HepG2 (cell line): ENCODE measurements around the gene ELL. TPM values are rescaled to one million over a fixed set of nuclear protein-coding genes. Genes with fewer than 3 reads are reported as not detected.
A peak's percentile ranks its signal among the peaks of the same experiment; 100 is the strongest.

Experiments used
- CBX5 ChIP-seq: sonication (generic); formaldehyde crosslinking; IDR thresholded peaks from 2 replicates; pipeline ENCODE4 v1.4.0; 2020; ENCODE audit warnings: missing genetic modification reagents, borderline replicate concordance
- CHD4 ChIP-seq: fragments of 200-600 bp; sonication (generic); IDR thresholded peaks from 2 replicates; pipeline ENCODE4 v1.7.0; 2017; ENCODE audit warnings: mild to moderate bottlenecking, low read length, borderline replicate concordance
- ELF3 ChIP-seq: IDR thresholded peaks from 2 replicates; pipeline ENCODE4 v1.6.1; 2016; ENCODE audit warnings: missing genetic modification reagents, missing compliant biosample characterization
- HNF1A ChIP-seq, 2 experiments: sonication (generic) in 1 of 2; formaldehyde crosslinking in 1 of 2; IDR thresholded peaks; 2 replicates each; pipeline versions ENCODE4 v1.4.0 to v1.6.1; 2016 to 2020; ENCODE audit warnings: borderline replicate concordance in 1 of 2, low read depth in 1 of 2, mild to moderate bottlenecking in 1 of 2, missing genetic modification reagents in 1 of 2
- MXI1 ChIP-seq: IDR thresholded peaks from 3 replicates; pipeline ENCODE4 v1.6.1; 2012; ENCODE audit warnings: low read depth, low read length, inconsistent platforms, borderline replicate concordance
- NAIF1 ChIP-seq: sonication (generic); formaldehyde crosslinking; IDR thresholded peaks from 2 replicates; pipeline ENCODE4 v1.5.0; 2020; ENCODE audit warnings: mild to moderate bottlenecking, missing genetic modification reagents, borderline replicate concordance
- NKX3-1 ChIP-seq: sonication (generic); formaldehyde crosslinking; IDR thresholded peaks from 2 replicates; pipeline ENCODE4 v1.5.0; 2020; ENCODE audit warnings: missing genetic modification reagents
- ONECUT2 ChIP-seq: sonication (generic); formaldehyde crosslinking; IDR thresholded peaks from 2 replicates; pipeline ENCODE4 v1.4.0; 2020; ENCODE audit warnings: missing genetic modification reagents
- PTBP1 ChIP-seq: fragments of 200-400 bp; formaldehyde crosslinking; IDR thresholded peaks from 2 replicates; pipeline ENCODE4 v1.6.1; 2018; ENCODE audit warnings: low read length, low read depth; ENCODE audit not compliant: poor library complexity, severe bottlenecking
- RBAK ChIP-seq: sonication (generic); formaldehyde crosslinking; IDR thresholded peaks from 2 replicates; pipeline ENCODE4 v1.5.1; 2020; ENCODE audit warnings: mild to moderate bottlenecking, missing genetic modification reagents
- SOX6 ChIP-seq, 2 experiments: fragments of 450-650 bp in 1 of 2; sonication (generic) in 1 of 2; formaldehyde crosslinking in 1 of 2; IDR thresholded peaks; 2 replicates each; pipeline versions ENCODE4 v1.4.0 to v1.6.1; 2017 to 2020; ENCODE audit warnings: antibody characterized with exemption in 1 of 2, mild to moderate bottlenecking in 1 of 2, missing genetic modification reagents in 1 of 2
- ZNF10 ChIP-seq: sonication (generic); formaldehyde crosslinking; IDR thresholded peaks from 2 replicates; pipeline ENCODE4 v1.4.0; 2020; ENCODE audit warnings: mild to moderate bottlenecking, low read depth, missing genetic modification reagents, borderline replicate concordance
- ZNF138 ChIP-seq: sonication (generic); formaldehyde crosslinking; IDR thresholded peaks from 2 replicates; pipeline ENCODE4 v1.5.0; 2020; ENCODE audit warnings: mild to moderate bottlenecking, low read depth, missing genetic modification reagents
- ZNF225 ChIP-seq: sonication (generic); formaldehyde crosslinking; IDR thresholded peaks from 2 replicates; pipeline ENCODE4 v1.4.0; 2020; ENCODE audit warnings: mild to moderate bottlenecking, missing genetic modification reagents
- ZNF335 ChIP-seq: sonication (generic); formaldehyde crosslinking; IDR thresholded peaks from 2 replicates; pipeline ENCODE4 v1.4.0; 2020; ENCODE audit warnings: missing genetic modification reagents
- ZNF501 ChIP-seq: sonication (generic); formaldehyde crosslinking; IDR thresholded peaks from 2 replicates; pipeline ENCODE4 v1.5.1; 2020; ENCODE audit warnings: mild to moderate bottlenecking, moderate library complexity, missing genetic modification reagents
- ZNF512 ChIP-seq: sonication (generic); formaldehyde crosslinking; IDR thresholded peaks from 2 replicates; pipeline ENCODE4 v1.4.0; 2020; ENCODE audit warnings: mild to moderate bottlenecking, missing genetic modification reagents
- ZNF530 ChIP-seq: sonication (generic); formaldehyde crosslinking; IDR thresholded peaks from 2 replicates; pipeline ENCODE4 v1.5.0; 2020; ENCODE audit warnings: low read depth, mild to moderate bottlenecking, missing genetic modification reagents
- polyA plus RNA-seq, 8 experiments: library from polyadenylated mRNA; depleted of rRNA in 3 of 8; stranded (reverse) in 7 of 8; unstranded in 1 of 8; fragments of >200 nt; fragmentation: Illumina TruSeq in 4 of 8; extraction: Trizol in 4 of 8; gene quantifications; 2 replicates each; pipeline versions ENCODE4 v1.2.1 to v1.2.3, GENCODE V29; 2011 to 2016; ENCODE audit warnings: low read depth in 4 of 8, missing spikeins in 1 of 8, mixed read lengths in 1 of 8; ENCODE audit not compliant: insufficient read depth in 1 of 8
- total RNA-seq, 5 experiments: library from RNA; depleted of rRNA; stranded (reverse); fragments of >200 nt; fragmentation: Illumina TruSeq; extraction: Trizol; gene quantifications; 2 replicates each; pipeline ENCODE4 v1.2.3, GENCODE V29; 2016; ENCODE audit warnings: low read depth in 1 of 5
- TF ChIP-seq, protein P1 (sequence below): sonication (generic); formaldehyde crosslinking; IDR thresholded peaks from 2 replicates; pipeline ENCODE4 v1.4.0; 2020; ENCODE audit warnings: missing genetic modification reagents
- TF ChIP-seq, protein P2 (sequence below): sonication (generic); formaldehyde crosslinking; IDR thresholded peaks from 2 replicates; pipeline ENCODE4 v1.4.0; 2020; ENCODE audit warnings: missing genetic modification reagents, low read depth, mild to moderate bottlenecking, borderline replicate concordance

The ELL gene
- total and polyA plus RNA-seq, 2 of the 13 experiments (the other 11 are each of a cell fraction or from before 2014, with no cell fraction given), result 3.7 to 5.4 TPM

- TF ChIP-seq HNF1A (IDR thresholded peaks at IDR 0.05; ENCODE audit: low read depth) (no peak), HNF1A (CRISPR knock-in tag; IDR thresholded peaks at IDR 0.05; ENCODE audit: borderline replicate concordance) (no peak; the same call in 1 of the 2 replicates), MXI1 (peak; percentile 59; the same call in 1 of the 3 replicates), ONECUT2 (no peak), ELF3 (CRISPR knock-in tag) (peak; percentile 59; the same call in 1 of the 2 replicates), NAIF1 (CRISPR knock-in tag) (no peak), SOX6 (IDR thresholded peaks at IDR 0.05) (no peak), SOX6 (CRISPR knock-in tag; IDR thresholded peaks at IDR 0.05) (peak; percentile 17; the same call in 1 of the 2 replicates), ZNF225 (no peak), RBAK (CRISPR knock-in tag) (no peak), ZNF10 (no peak), CHD4 (peak; percentile 83; the same call in 1 of the 2 replicates), ZNF501 (CRISPR knock-in tag) (peak; percentile 83; the same call in 1 of the 2 replicates), ZNF335 (CRISPR knock-in tag) (no peak), PTBP1 (no peak), CBX5 (CRISPR knock-in tag) (no peak), ZNF530 (CRISPR knock-in tag) (no peak), ZNF138 (CRISPR knock-in tag) (no peak), NKX3-1 (0 out of 2 replicates have a peak, but pooled peaks have one; percentile 45), ZNF512 (CRISPR knock-in tag) (no peak)
- TF ChIP-seq, protein P1, sequence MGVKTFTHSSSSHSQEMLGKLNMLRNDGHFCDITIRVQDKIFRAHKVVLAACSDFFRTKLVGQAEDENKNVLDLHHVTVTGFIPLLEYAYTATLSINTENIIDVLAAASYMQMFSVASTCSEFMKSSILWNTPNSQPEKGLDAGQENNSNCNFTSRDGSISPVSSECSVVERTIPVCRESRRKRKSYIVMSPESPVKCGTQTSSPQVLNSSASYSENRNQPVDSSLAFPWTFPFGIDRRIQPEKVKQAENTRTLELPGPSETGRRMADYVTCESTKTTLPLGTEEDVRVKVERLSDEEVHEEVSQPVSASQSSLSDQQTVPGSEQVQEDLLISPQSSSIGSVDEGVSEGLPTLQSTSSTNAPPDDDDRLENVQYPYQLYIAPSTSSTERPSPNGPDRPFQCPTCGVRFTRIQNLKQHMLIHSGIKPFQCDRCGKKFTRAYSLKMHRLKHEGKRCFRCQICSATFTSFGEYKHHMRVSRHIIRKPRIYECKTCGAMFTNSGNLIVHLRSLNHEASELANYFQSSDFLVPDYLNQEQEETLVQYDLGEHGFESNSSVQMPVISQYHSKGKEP (CRISPR knock-in tag), result peak; percentile 24; the same call in 1 of the 2 replicates
- TF ChIP-seq, protein P2, sequence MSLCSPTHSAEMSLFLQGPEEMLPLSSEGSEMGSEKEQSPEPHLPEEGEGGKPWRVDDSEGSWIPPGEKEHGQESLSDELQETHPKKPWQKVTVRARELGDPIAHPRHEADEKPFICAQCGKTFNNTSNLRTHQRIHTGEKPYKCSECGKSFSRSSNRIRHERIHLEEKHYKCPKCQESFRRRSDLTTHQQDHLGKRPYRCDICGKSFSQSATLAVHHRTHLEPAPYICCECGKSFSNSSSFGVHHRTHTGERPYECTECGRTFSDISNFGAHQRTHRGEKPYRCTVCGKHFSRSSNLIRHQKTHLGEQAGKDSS (CRISPR knock-in tag), result no peak; the same call in 1 of the 2 replicates
Observed at GRCh38 chr19:18417250-18418028, 104.4 kb downstream of the ELL start (continued).
